ENCODE measurements around the gene NHS.
A peak's percentile ranks its signal among the peaks of the same experiment; 100 is the strongest.
"Not testable (repeated sequence)": the region's sequence is repeated elsewhere in the genome, so short reads cannot be mapped to it uniquely, and the experiment has no call there.

Gene NHS

GRCh38 chrX:17409566-17410290 is 34.7 kb downstream of the NHS start:
- no peak for DNase-seq

DNA sequence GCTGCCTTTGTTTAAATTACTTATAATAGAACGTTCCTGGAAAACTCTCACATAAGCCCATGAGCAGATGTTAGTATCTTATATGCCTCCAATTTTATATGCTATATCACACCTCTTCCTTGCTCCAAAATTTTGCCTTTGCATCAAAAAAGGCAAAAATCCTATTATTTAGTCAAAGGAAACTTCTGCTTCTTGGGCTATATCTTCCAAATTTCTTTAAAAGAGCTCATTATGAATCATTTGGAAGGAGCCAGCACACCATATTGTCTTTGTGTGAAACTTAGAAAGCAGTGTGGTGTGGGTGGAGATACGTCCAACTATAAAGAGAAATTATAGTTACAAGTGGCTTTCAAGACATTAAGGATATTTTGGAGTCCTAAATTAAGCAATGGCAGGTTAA is 35.7 kb downstream of the NHS start:
- no peak for DNase-seq

DNA sequence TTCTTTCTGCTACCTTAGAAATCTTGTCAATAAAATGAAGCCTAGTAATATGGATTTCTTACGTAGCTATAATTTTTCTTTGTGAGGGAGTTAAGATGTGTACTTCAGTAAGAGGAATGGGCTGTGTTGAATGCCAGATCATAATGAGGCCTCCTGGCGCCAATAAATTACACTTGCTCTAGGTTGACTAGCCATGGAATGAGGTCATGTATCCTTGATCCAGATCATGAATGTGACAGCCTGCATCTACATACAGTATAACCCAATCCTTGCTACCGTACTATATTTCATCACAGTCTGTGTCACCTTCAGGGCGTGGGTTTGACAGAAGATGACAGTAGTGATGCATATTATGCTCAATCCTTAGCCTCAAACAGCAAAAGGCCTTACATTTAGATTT is 36.2 kb downstream of the NHS start:
- no peak for DNase-seq

GRCh38 chrX:17412692-17413091 is 37.7 kb downstream of the NHS start:
- peak; percentile 47 for DNase-seq

GRCh38 chrX:17413228-17413627 is 38.2 kb downstream of the NHS start:
- peak; percentile 32 for DNase-seq

GRCh38 chrX:17414027-17414658 is 39.1 kb downstream of the NHS start:
- no peak for DNase-seq

DNA sequence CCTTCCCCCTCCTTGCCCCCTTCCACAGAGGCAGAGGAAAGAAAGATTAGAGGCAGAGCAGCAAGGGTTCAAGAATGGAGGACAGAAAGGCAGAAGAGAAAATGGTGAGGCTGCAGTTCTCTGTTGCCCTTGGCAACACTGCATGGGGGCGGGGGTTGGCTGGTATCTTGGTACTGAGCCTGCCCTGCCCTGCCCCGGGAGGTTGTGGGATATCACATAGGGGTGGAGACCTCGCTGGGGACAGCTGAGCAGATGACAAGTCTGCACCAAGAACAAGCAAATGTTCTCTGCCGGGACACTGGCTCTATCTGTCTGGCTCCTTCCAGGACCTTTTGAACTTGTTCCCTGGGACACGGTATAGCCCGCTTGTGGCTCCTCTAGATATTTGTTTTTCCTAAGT is 39.8 kb downstream of the NHS start:
- DNase-seq: no peak

GRCh38 chrX:17415242-17415810 is 40.3 kb downstream of the NHS start:
- DNase-seq: no peak

- DNase-seq: no peak
Observed at GRCh38 chrX:17417372-17417771, 42.4 kb downstream of the NHS start.

DNA sequence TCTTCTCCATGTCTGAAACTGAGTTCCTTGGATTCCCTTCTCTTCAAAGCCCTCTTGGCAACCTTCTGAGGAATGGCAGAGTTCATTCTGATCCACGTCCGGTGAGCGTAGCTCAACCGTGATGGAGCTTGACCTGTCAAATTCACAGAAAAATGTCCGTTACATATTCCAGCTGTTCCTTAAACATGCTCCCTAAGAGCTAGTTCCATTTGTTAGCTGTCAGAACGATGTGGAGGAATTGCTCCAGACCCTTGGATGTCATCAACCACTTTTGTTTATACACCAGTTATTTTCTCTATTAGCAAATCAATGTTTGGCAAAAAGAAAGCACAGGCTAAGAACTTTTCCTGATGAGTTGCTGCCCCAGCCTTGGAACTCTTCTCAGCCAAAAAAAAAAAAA is 50.1 kb downstream of the NHS start:
- no peak for DNase-seq

GRCh38 chrX:17425551-17425950 is 50.6 kb downstream of the NHS start:
- DNase-seq: no peak

- no peak for DNase-seq
Observed at GRCh38 chrX:17431171-17431570, 56.2 kb downstream of the NHS start.

GRCh38 chrX:17432158-17432557 is 57.2 kb downstream of the NHS start:
- DNase-seq: no peak

GRCh38 chrX:17433965-17434364 is 59.0 kb downstream of the NHS start:
- no peak for DNase-seq

DNA sequence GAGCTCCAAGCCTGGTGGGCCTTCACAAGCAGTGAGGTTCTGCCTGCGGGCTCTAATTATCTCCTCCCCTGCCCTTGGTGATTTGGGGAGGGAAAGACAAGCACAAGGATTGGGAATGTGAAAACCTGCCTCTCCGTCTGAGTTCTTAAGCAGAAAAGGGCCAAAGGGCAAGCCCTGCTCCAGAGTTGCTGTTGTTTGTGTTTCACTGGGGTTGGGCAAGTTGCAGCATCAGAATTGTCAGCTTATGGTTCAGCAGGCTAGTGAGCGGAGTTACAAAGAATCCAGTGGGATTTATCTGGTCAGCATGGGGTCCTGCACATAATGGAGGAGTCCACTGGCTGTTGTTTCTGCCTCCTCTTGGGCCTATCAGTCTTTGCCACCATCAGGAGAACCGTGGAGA is 60.5 kb downstream of the NHS start:
- no peak for DNase-seq

DNA sequence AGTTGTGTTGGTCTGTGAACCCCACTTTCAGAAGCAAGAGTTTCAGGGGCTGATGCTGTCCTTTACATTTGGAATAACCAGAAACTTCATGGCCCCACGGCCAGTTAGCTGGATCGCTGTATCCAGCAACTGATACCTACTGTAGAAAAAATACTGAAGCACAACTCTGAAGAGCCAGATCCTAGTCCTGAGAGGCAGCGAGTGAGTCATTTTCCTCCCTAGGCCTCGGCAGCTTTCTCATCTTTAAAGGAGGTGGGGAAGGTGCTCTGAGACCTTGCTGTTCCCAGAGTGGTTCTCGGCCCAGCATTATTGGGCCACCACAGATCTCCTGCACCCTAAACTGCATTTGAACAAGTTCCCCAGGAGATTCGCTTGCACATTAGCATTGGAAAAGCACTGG is 63.2 kb downstream of the NHS start:
- peak; percentile 9 for DNase-seq

DNA sequence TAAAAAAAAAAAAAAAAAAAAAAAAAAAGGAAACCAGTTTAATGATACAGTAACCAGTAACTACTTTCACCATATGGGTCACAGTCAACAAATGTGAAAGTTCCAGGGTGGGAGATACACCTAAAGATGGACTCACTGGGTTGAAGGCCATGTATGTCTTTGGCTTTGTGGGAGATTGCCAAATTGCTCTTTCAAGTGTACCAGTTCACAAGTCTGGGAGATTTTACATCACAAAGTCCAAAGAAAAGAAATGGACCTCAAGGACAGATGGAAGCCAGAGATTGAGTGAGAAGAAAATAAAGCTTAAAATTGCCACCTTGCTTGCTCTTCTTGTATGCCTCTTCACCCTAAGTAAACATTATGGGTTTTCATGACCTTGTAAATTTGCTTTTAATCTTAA is 65.3 kb downstream of the NHS start:
- no peak for DNase-seq

- no peak for DNase-seq
Observed at GRCh38 chrX:17440836-17441235, 65.8 kb downstream of the NHS start.

DNA sequence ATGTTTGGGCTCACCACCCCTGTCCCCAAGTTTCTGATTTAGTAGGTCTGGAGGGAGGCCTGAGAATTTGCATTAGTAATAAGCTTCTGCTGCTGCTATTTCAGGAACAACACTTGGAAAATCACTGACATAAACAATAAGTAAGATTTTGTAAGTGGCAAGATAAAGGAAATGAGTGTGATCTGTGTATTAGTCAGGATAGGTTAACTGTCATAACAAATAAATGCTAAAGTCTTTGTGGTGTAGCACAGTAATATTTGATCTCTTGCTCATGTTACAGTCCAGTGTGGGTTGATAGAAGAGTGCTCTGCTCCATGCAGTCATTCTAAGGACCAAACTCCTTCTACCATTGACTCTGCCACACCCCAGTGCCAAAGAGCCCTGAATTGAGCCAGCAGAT is 67.0 kb downstream of the NHS start:
- DNase-seq: peak; percentile 33

GRCh38 chrX:17442898-17443297 is 67.9 kb downstream of the NHS start:
- no peak for DNase-seq

DNA sequence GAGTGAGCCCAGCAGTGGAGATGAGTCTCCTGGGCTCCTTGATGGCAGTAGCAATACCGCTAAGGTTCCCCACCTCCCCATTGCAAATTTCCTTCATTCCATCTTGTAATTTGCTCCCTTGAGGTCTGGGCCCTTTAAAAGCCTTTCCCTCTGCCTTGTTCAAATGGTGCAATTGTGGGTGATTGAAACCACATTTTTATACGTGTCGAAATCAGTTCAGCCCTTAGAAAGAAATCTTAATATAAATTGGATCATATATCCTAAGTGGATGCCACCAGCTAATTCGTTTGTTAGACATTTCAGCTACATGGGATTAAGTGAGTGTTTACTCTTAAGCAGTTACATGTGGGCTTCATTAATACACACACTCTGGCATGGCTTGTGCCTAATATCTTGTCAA is 68.6 kb downstream of the NHS start:
- DNase-seq: no peak

- DNase-seq: not testable (repeated sequence)
Observed at GRCh38 chrX:17446269-17446668, 71.3 kb downstream of the NHS start.

- DNase-seq: no peak
Observed at GRCh38 chrX:17448188-17448587, 73.2 kb downstream of the NHS start.

DNA sequence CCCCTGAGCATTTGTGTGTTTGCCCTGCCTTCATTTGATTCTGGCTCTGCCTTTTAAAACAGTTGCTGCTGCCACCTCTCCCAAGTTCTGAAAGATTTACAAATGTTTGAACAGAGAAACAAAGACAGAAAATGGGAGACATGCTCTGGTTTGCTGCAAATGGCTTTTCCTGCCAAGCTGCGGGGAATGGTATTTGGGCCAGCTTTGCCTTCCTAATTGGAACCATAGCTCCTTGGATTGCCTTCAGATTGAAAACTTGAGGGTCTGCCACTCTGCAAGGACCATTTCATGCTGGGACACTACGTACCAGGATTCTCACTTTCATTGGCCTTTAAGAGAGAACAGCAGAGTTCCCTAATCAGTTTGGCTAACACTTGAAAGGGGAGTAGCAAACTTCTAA is 74.9 kb downstream of the NHS start:
- DNase-seq: no peak

- DNase-seq: no peak
Observed at GRCh38 chrX:17453788-17454187, 78.8 kb downstream of the NHS start.
